IMR-90 (cell line): ENCODE measurements around the gene PDLIM4. TPM values are rescaled to one million over a fixed set of nuclear protein-coding genes. Genes with fewer than 3 reads are reported as not detected.

ENCODE experiments used
- ATAC-seq: fragments of 200-7000 bp; cut with Tn5 transposase; 2 replicates; pipeline ENCODE4 v1.9.1; 2020; ENCODE audit warnings: low read depth, mild to moderate bottlenecking, moderate library complexity
- BruUV-seq: library from RNA; stranded (reverse); fragments of 400-500 nt; replicated peaks from 2 replicates; lab custom pipeline; 2021; lab: Mats Ljungman, UMichigan
- CTCF ChIA-PET: fragments of 300-600 bp; formaldehyde crosslinking; extraction: SDS; loops from one replicate; lab custom pipeline; 2021; ENCODE audit warnings: antibody characterized with exemption; lab: Yijun Ruan, JAX
- POLR2A ChIA-PET: fragments of 300-600 bp; sonication (Branson Sonifier 250); formaldehyde crosslinking; loops from one replicate; lab custom pipeline; 2022; ENCODE audit warnings: antibody characterized with exemption; ENCODE audit not compliant: unreplicated experiment; lab: Charles Lee
- DNase-seq: peaks from one replicate; pipeline ENCODE4 v3.0.0; 2013
- H2AFZ ChIP-seq: replicated peaks from 2 replicates; pipeline ENCODE3; 2013; ENCODE audit warnings: low read length, mild to moderate bottlenecking; ENCODE audit not compliant: poor library complexity
- H2AK5ac ChIP-seq: 2 replicates; pipeline ENCODE4 v1.6.1; 2013; ENCODE audit warnings: low read depth, low read length, inconsistent platforms
- H2AK9ac ChIP-seq: replicated peaks from 2 replicates; pipeline ENCODE3; 2013; ENCODE audit warnings: mild to moderate bottlenecking, low read depth, low read length, moderate library complexity; ENCODE audit not compliant: poor library complexity
- H2BK120ac ChIP-seq: 2 replicates; pipeline ENCODE4 v1.6.1; 2013; ENCODE audit warnings: low read depth, low read length, inconsistent platforms
- H2BK15ac ChIP-seq: 3 replicates; pipeline ENCODE4 v1.6.1; 2013; ENCODE audit warnings: low read depth, low read length, inconsistent platforms
- H2BK20ac ChIP-seq: 2 replicates; pipeline ENCODE4 v1.6.1; 2013; ENCODE audit warnings: low read depth, mild to moderate bottlenecking, inconsistent platforms, low read length, moderate library complexity
- H2BK5ac ChIP-seq: 2 replicates; pipeline ENCODE4 v1.6.1; 2013; ENCODE audit warnings: mild to moderate bottlenecking, low read depth, low read length, inconsistent platforms; ENCODE audit not compliant: poor library complexity, severe bottlenecking
- H3K14ac ChIP-seq: replicated peaks from 2 replicates; pipeline ENCODE4 v1.6.1; 2013; ENCODE audit warnings: low read depth, low read length, inconsistent platforms
- H3K18ac ChIP-seq: 2 replicates; pipeline ENCODE4 v1.6.1; 2013; ENCODE audit warnings: low read depth, low read length, control low read depth
- H3K23ac ChIP-seq: 2 replicates; pipeline ENCODE4 v1.6.1; 2013; ENCODE audit warnings: low read depth, low read length, inconsistent platforms
- H3K27ac ChIP-seq: 2 replicates; pipeline ENCODE4 v1.5.1; 2013; ENCODE audit warnings: mild to moderate bottlenecking, control low read depth, low read length; ENCODE audit not compliant: insufficient read depth
- H3K27me3 ChIP-seq: 2 replicates; pipeline ENCODE4 v1.6.1; 2013; ENCODE audit warnings: low read length; ENCODE audit not compliant: control insufficient read depth, insufficient read depth
- H3K36me3 ChIP-seq: 2 replicates; pipeline ENCODE4 v1.6.1; 2013; ENCODE audit warnings: low read length, mixed read lengths; ENCODE audit not compliant: control insufficient read depth, insufficient read depth
- H3K4ac ChIP-seq: 2 replicates; pipeline ENCODE4 v1.6.1; 2013; ENCODE audit warnings: low read depth, low read length, inconsistent platforms
- H3K4me1 ChIP-seq: 2 replicates; pipeline ENCODE4 v1.6.1; 2013; ENCODE audit warnings: low read length, mixed read lengths; ENCODE audit not compliant: control insufficient read depth, insufficient read depth
- H3K4me2 ChIP-seq: 2 replicates; pipeline ENCODE4 v1.6.1; 2013; ENCODE audit warnings: low read depth, mild to moderate bottlenecking, control low read depth, low read length, moderate library complexity
- H3K4me3 ChIP-seq: 2 replicates; pipeline ENCODE4 v1.5.1; 2013; ENCODE audit warnings: low read depth, mild to moderate bottlenecking, control low read depth, low read length, moderate library complexity; ENCODE audit not compliant: insufficient read depth
- H3K56ac ChIP-seq: 2 replicates; pipeline ENCODE4 v1.6.1; 2013; ENCODE audit warnings: low read length, inconsistent platforms; ENCODE audit not compliant: insufficient read depth; ENCODE audit errors: extremely low read depth
- H3K79me1 ChIP-seq, 2 experiments: 2 replicates each; pipeline ENCODE4 v1.6.1; 2013; ENCODE audit warnings: low read length in 2 of 2, inconsistent platforms in 1 of 2, low read depth in 1 of 2
- H3K9ac ChIP-seq: 2 replicates; pipeline ENCODE4 v1.6.1; 2013; ENCODE audit warnings: low read depth, low read length, control low read depth
- H3K9me1 ChIP-seq: 2 replicates; pipeline ENCODE4 v1.6.1; 2013; ENCODE audit warnings: low read length, inconsistent platforms; ENCODE audit not compliant: insufficient read depth
- H3K9me3 ChIP-seq: 2 replicates; pipeline ENCODE4 v1.6.1; 2013; ENCODE audit warnings: low read length; ENCODE audit not compliant: control insufficient read depth, insufficient read depth
- H4K20me1 ChIP-seq: 2 replicates; pipeline ENCODE4 v1.6.1; 2013; ENCODE audit warnings: low read length, inconsistent platforms; ENCODE audit not compliant: insufficient read depth
- H4K5ac ChIP-seq: 2 replicates; pipeline ENCODE4 v1.6.1; 2013; ENCODE audit warnings: mild to moderate bottlenecking, low read depth, low read length, control low read depth
- H4K8ac ChIP-seq, 2 experiments: 2 replicates each; pipeline ENCODE4 v1.6.1; 2013; ENCODE audit warnings: low read depth in 2 of 2, low read length in 2 of 2, control low read depth in 1 of 2, inconsistent platforms in 1 of 2
- H4K91ac ChIP-seq: 2 replicates; pipeline ENCODE4 v1.6.1; 2013; ENCODE audit warnings: low read depth, low read length, inconsistent platforms; ENCODE audit not compliant: insufficient read depth
- ELK1 ChIP-seq: fragments of 150-350 bp; IDR thresholded peaks from 2 replicates; pipeline ENCODE4 v1.6.1; 2016; ENCODE audit warnings: low read depth, mild to moderate bottlenecking, low read length, moderate library complexity, borderline replicate concordance
- FOS ChIP-seq: fragments of 150-350 bp; IDR thresholded peaks from 2 replicates; pipeline ENCODE4 v1.6.1; 2016; ENCODE audit warnings: low read depth, low read length
- MXI1 ChIP-seq: IDR thresholded peaks from 2 replicates; pipeline ENCODE4 v1.6.1; 2012; ENCODE audit warnings: low read depth, mild to moderate bottlenecking, low read length, moderate library complexity, borderline replicate concordance
- POLR2A ChIP-seq: IDR thresholded peaks from 2 replicates; pipeline ENCODE4 v1.6.1; 2012; ENCODE audit warnings: mild to moderate bottlenecking, low read depth, low read length
- WGBS, 2 experiments: methylation state at CpG; one replicate each; pipeline versions ENCODE4 v1.1.5 to v1.1.7; 2013; ENCODE audit warnings: missing lambda C conversion rate in 2 of 2; ENCODE audit not compliant: insufficient read length in 1 of 2; ENCODE audit errors: extremely low coverage in 2 of 2; 5-methylcytosine and 5-hydroxymethylcytosine counted together
- dilution Hi-C: fragments of 300-500 bp; cut with HindIII; formaldehyde crosslinking; loops from one replicate; pipeline ENCODE4 v1.14.3; 2018; ENCODE audit warnings: low sequenced_read_pairs; ENCODE audit not compliant: unreplicated experiment
- in situ Hi-C: fragments of 300-500 bp; cut with MboI; formaldehyde crosslinking; loops from 3 replicates; pipeline ENCODE4 v1.14.3; 2019; ENCODE audit warnings: low sequenced_read_pairs, inconsistent platforms, mixed read lengths
- intact Hi-C: fragments of 100-400 bp; cut with micrococcal nuclease; formaldehyde crosslinking; loops from 2 replicates; pipeline ENCODE4 v1.10.0; 2022
- polyA plus RNA-seq, 3 experiments: library from polyadenylated mRNA; depleted of rRNA; stranded (reverse); fragments of >200 nt; gene quantifications; 2 replicates each; pipeline ENCODE4 v1.2.3, GENCODE V29; 2012; ENCODE audit warnings: low replicate concordance in 1 of 3
- total RNA-seq: library from RNA; depleted of rRNA; stranded (reverse); fragments of >200 nt; gene quantifications from 2 replicates; pipeline ENCODE4 v1.2.3, GENCODE V29; 2012

PDLIM4 gene
- total and polyA plus RNA-seq, 2 of the 4 experiments (the other 2 are of a cell fraction) = 61.1 to 214 TPM

- H2AK9ac ChIP-seq = peak overlapping the region; percentile 62
- no TSS peak for BruUV-seq
- POLR2A ChIA-PET = no interaction called here
- 0 out of 3 replicates have a peak overlapping the region, but pooled peaks have one; percentile 17 for H2BK15ac ChIP-seq
- H3K4me1 ChIP-seq = peaks cover 51% of the 10 kb centered on the region
- H2BK5ac ChIP-seq = peak overlapping the region; percentile 62
- in situ Hi-C loops = no loop called here
- H3K4ac ChIP-seq = peak overlapping the region; percentile 52; the same call in 1 of the 2 replicates
- H3K14ac ChIP-seq = no peak overlapping the region; the same call in none of the 2 replicates
- H3K9me3 ChIP-seq = no peaks in the 10 kb centered on the region
- no peak overlapping the region for H3K18ac ChIP-seq
- peak overlapping the region; percentile 43 for H2AFZ ChIP-seq
- H2AK5ac ChIP-seq = peak overlapping the region; percentile 48; the same call in 1 of the 2 replicates
- no peak overlapping the region for H3K56ac ChIP-seq
- peaks cover 21 to 74% of the 10 kb centered on the region in 2 experiments for H3K79me1 ChIP-seq
- DNase-seq (no peak), ATAC-seq (no peak)
- intact Hi-C loops = loop anchor here (2.0 kb wide), 1 partner anchor 101 kb away; the partner anchor contains the start of gene SLC22A5
- peak overlapping the region; percentile 4; the same call in 1 of the 2 replicates for H3K27ac ChIP-seq
- no peak overlapping the region for H3K23ac ChIP-seq
- no peak overlapping the region for H3K9ac ChIP-seq
- H3K4me3 ChIP-seq = no peak overlapping the region
- H4K8ac ChIP-seq = no peak overlapping the region; a peak in 1 of 4 replicates
- H3K4me2 ChIP-seq = no peak overlapping the region
- TF ChIP-seq MXI1 (no peak), ELK1 (no peak), FOS (no peak), POLR2A (no peak)
- peaks cover 66% of the 10 kb centered on the region for H3K9me1 ChIP-seq
- H2BK20ac ChIP-seq = no peak overlapping the region; the same call in 1 of the 2 replicates
- no peak overlapping the region for H4K5ac ChIP-seq
- peaks cover 66% of the 10 kb centered on the region for H3K36me3 ChIP-seq
- CTCF ChIA-PET = interaction anchor here (1.1 kb wide), 1 partner anchor 43 kb away, joined by 3 read pairs; no protein-coding TSS in a partner anchor
- WGBS, 2 experiments = no CpG with 5 or more reads among the region's 6 CpGs
- peak overlapping the region; percentile 32; the same call in 1 of the 2 replicates for H4K91ac ChIP-seq
- dilution Hi-C loops = no loop called here
- H2BK120ac ChIP-seq = 0 out of 2 replicates have a peak overlapping the region, but pooled peaks have one; percentile 3
- H4K20me1 ChIP-seq = peaks cover 9% of the 10 kb centered on the region
- H3K27me3 ChIP-seq = no peaks in the 10 kb centered on the region
These were observed 10.7 kb downstream of the PDLIM4 start for GRCh38 chr5:132267931-132268768.
